ENCODE data around the gene ZNF763.

DNA sequence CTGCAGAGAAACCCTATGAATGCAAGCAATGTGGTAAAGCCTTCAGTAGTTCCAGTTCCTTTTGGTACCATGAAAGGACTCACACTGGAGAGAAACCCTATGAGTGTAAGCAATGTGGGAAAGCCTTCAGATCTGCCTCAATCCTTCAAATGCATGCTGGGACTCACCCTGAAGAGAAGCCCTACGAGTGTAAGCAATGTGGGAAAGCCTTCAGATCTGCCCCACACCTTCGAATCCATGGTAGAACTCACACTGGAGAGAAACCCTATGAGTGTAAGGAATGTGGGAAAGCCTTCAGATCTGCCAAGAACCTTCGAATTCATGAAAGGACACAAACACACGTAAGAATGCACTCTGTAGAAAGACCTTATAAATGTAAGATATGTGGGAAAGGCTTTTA is 14.7 kb downstream of the ZNF763 start:
- TF ChIP-seq, protein P1, sequence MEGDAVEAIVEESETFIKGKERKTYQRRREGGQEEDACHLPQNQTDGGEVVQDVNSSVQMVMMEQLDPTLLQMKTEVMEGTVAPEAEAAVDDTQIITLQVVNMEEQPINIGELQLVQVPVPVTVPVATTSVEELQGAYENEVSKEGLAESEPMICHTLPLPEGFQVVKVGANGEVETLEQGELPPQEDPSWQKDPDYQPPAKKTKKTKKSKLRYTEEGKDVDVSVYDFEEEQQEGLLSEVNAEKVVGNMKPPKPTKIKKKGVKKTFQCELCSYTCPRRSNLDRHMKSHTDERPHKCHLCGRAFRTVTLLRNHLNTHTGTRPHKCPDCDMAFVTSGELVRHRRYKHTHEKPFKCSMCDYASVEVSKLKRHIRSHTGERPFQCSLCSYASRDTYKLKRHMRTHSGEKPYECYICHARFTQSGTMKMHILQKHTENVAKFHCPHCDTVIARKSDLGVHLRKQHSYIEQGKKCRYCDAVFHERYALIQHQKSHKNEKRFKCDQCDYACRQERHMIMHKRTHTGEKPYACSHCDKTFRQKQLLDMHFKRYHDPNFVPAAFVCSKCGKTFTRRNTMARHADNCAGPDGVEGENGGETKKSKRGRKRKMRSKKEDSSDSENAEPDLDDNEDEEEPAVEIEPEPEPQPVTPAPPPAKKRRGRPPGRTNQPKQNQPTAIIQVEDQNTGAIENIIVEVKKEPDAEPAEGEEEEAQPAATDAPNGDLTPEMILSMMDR (IDR thresholded peaks at IDR 0.05) = no peak
- TF ChIP-seq POLR2AphosphoS5 (IDR thresholded peaks at IDR 0.05) (no peak), EP300 (IDR thresholded peaks at IDR 0.05; ENCODE audit: low read depth) (no peak), POLR2A (IDR thresholded peaks at IDR 0.05) (no peak)

Measured in transverse colon (tissue), 4 donors.